HCT116 (cell line): ENCODE results near the gene FOXK2. TPM values are rescaled to one million over a fixed set of nuclear protein-coding genes. Genes with fewer than 3 reads are reported as not detected.

ENCODE experiments used
- ATAC-seq: fragments of 200-7000 bp; cut with Tn5 transposase; 2 replicates; pipeline ENCODE4 v1.9.1; 2020; ENCODE audit warnings: mild to moderate bottlenecking, moderate library complexity
- BruUV-seq: library from RNA; stranded (reverse); fragments of 400-500 nt; replicated peaks from 2 replicates; lab custom pipeline; 2021; lab: Mats Ljungman, UMichigan
- CTCF ChIA-PET: fragments of 300-600 bp; sonication (Branson Sonifier 250); formaldehyde crosslinking; loops from one replicate; lab custom pipeline; 2021; ENCODE audit warnings: antibody characterized with exemption; lab: Charles Lee
- POLR2A ChIA-PET: fragments of 300-600, 350-600 bp; sonication (Branson Sonifier 250); formaldehyde crosslinking; loops from one replicate; lab custom pipeline; 2021; ENCODE audit warnings: antibody characterized with exemption; lab: Charles Lee
- RAD21 ChIA-PET, 2 experiments: fragments of 300-600 bp; sonication (Branson Sonifier 250); formaldehyde crosslinking; loops; one replicate each; lab custom pipeline; 2023; ENCODE audit warnings: low total read pairs in 2 of 2; ENCODE audit not compliant: uncharacterized antibody in 2 of 2, unreplicated experiment in 2 of 2, low non-redundant PET in 1 of 2; lab: Charles Lee
- DNase-seq: peaks from one replicate; pipeline ENCODE4 v3.0.0-alpha.2; 2010; ENCODE audit warnings: low read depth, low spot score
- H2AFZ ChIP-seq: fragments of 200-600 bp; shearing (Covaris generic), sonication (generic); 2 replicates; pipeline ENCODE4 v1.6.1; 2017; ENCODE audit warnings: low read depth, mixed run types, mixed read lengths, antibody characterized with exemption, low read length; ENCODE audit not compliant: poor library complexity, severe bottlenecking
- H3K27ac ChIP-seq: 2 replicates; pipeline ENCODE4 v1.5.1; 2012; ENCODE audit warnings: low read depth, low read length
- H3K27me3 ChIP-seq: fragments of 200-600 bp; sonication (generic); 2 replicates; pipeline ENCODE4 v1.6.1; 2016; ENCODE audit warnings: mixed run types, low read length, mixed read lengths; ENCODE audit not compliant: insufficient read depth
- H3K36me3 ChIP-seq, 2 experiments: fragments of 200-500 bp in 1 of 2; fragments of 200-600 bp in 1 of 2; sonication (Bioruptor generic) in 1 of 2; sonication (generic) in 1 of 2; 2 replicates each; pipeline versions ENCODE4 v1.5.1 to v1.6.1; 2014 to 2016; ENCODE audit warnings: low read length in 2 of 2, inconsistent platforms in 1 of 2, mixed read lengths in 1 of 2, mixed run types in 1 of 2; ENCODE audit not compliant: insufficient read depth in 2 of 2, control insufficient read depth in 1 of 2
- H3K4me1 ChIP-seq, 2 experiments: fragments of 200-600 bp in 1 of 2; sonication (generic) in 1 of 2; 2 replicates each; pipeline versions ENCODE4 v1.5.1 to v1.6.1; 2012 to 2017; ENCODE audit warnings: low read length in 2 of 2, inconsistent platforms in 1 of 2, mild to moderate bottlenecking in 1 of 2, mixed read lengths in 1 of 2, mixed run types in 1 of 2, moderate library complexity in 1 of 2; ENCODE audit not compliant: insufficient read depth in 2 of 2, control insufficient read depth in 1 of 2
- H3K4me2 ChIP-seq: fragments of 200-600 bp; sonication (generic); 2 replicates; pipeline ENCODE4 v1.6.1; 2017; ENCODE audit warnings: mixed run types, low read length, mixed read lengths
- H3K4me3 ChIP-seq, 2 experiments: fragments of 200-600 bp in 1 of 2; sonication (generic) in 1 of 2; replicated peaks in 1 of 2; 2 replicates each; pipeline ENCODE4 v1.5.1; 2011 to 2016; ENCODE audit warnings: low read length in 2 of 2, control low read depth in 1 of 2, low read depth in 1 of 2, mild to moderate bottlenecking in 1 of 2, mixed read lengths in 1 of 2, mixed run types in 1 of 2
- H3K79me2 ChIP-seq: fragments of 200-600 bp; sonication (generic); 2 replicates; pipeline ENCODE4 v1.6.1; 2017; ENCODE audit warnings: mild to moderate bottlenecking, mixed run types, low read length, moderate library complexity, mixed read lengths; ENCODE audit not compliant: insufficient read depth
- H3K9ac ChIP-seq: fragments of 200-600 bp; sonication (generic); 2 replicates; pipeline ENCODE4 v1.6.1; 2016; ENCODE audit warnings: low read length, mixed read lengths
- H3K9me2 ChIP-seq: fragments of 200-600 bp; sonication (generic), shearing (Covaris generic); 2 replicates; pipeline ENCODE4 v1.6.1; 2017; ENCODE audit warnings: mixed run types, mild to moderate bottlenecking, moderate library complexity; ENCODE audit not compliant: insufficient read depth
- H3K9me3 ChIP-seq, 2 experiments: fragments of 200-500 bp in 1 of 2; fragments of 200-600 bp in 1 of 2; sonication (Bioruptor generic) in 1 of 2; sonication (generic) in 1 of 2; 2 replicates each; pipeline ENCODE4 v1.6.1; 2014 to 2017; ENCODE audit warnings: low read length in 2 of 2, mixed read lengths in 2 of 2, inconsistent platforms in 1 of 2, low read depth in 1 of 2, mild to moderate bottlenecking in 1 of 2, mixed run types in 1 of 2, moderate library complexity in 1 of 2; ENCODE audit not compliant: control insufficient read depth in 1 of 2, insufficient read depth in 1 of 2
- H4K20me1 ChIP-seq: fragments of 200-600 bp; sonication (generic), shearing (Covaris generic); 2 replicates; pipeline ENCODE4 v1.6.1; 2017; ENCODE audit warnings: mixed run types, mild to moderate bottlenecking, moderate library complexity; ENCODE audit not compliant: insufficient read depth
- CBX3 ChIP-seq: IDR thresholded peaks from 2 replicates; pipeline ENCODE4 v1.6.1; 2012; ENCODE audit warnings: low read depth
- CEBPB ChIP-seq: IDR thresholded peaks from 2 replicates; pipeline ENCODE4 v1.6.1; 2012; ENCODE audit warnings: low read depth
- EZH2 ChIP-seq: fragments of 200-600 bp; sonication (generic); IDR thresholded peaks from 2 replicates; pipeline ENCODE4 v1.6.1; 2017; ENCODE audit warnings: antibody characterized with exemption, mixed run types
- EZH2phosphoT487 ChIP-seq: fragments of 200-600 bp; IDR thresholded peaks from 2 replicates; pipeline ENCODE4 v1.6.1; 2018; ENCODE audit warnings: antibody characterized with exemption, borderline replicate concordance
- JUND ChIP-seq: IDR thresholded peaks from 2 replicates; pipeline ENCODE4 v1.6.1; 2012
- MAX ChIP-seq: IDR thresholded peaks from 2 replicates; pipeline ENCODE4 v1.6.1; 2012
- POLR2AphosphoS5 ChIP-seq: IDR thresholded peaks from 2 replicates; pipeline ENCODE4 v1.6.1; 2011; ENCODE audit warnings: mild to moderate bottlenecking, low read depth, low read length, moderate library complexity
- SIN3A ChIP-seq: IDR thresholded peaks from 2 replicates; pipeline ENCODE4 v1.6.1; 2012; ENCODE audit warnings: low read depth
- SP1 ChIP-seq: IDR thresholded peaks from 2 replicates; pipeline ENCODE4 v1.6.1; 2012; ENCODE audit warnings: low read depth
- TCF7L2 ChIP-seq: IDR thresholded peaks from 2 replicates; pipeline ENCODE4 v1.7.0; 2011; ENCODE audit warnings: borderline replicate concordance, inconsistent platforms; ENCODE audit not compliant: insufficient read depth, insufficient read length; ENCODE audit errors: extremely low read depth
- YY1 ChIP-seq: IDR thresholded peaks from 2 replicates; pipeline ENCODE4 v1.6.1; 2011; ENCODE audit warnings: low read length, low read depth, moderate library complexity, mild to moderate bottlenecking; ENCODE audit not compliant: insufficient replicate concordance; ENCODE audit errors: extremely low read depth
- ZFX ChIP-seq: fragments of 450-650 bp; IDR thresholded peaks from 2 replicates; pipeline ENCODE4 v1.6.1; 2017
- intact Hi-C: fragments of 100-400 bp; cut with micrococcal nuclease; formaldehyde crosslinking; loops from 2 replicates; pipeline ENCODE4 v1.10.0; 2022
- total RNA-seq: library from RNA; stranded (reverse); gene quantifications from one replicate; pipeline ENCODE4 v1.2.1, GENCODE V29; 2021; ENCODE audit not compliant: unreplicated experiment
- TF ChIP-seq, protein P1 (sequence below): IDR thresholded peaks from 2 replicates; pipeline ENCODE4 v1.6.1; 2011; ENCODE audit warnings: mild to moderate bottlenecking, low read length, moderate library complexity; ENCODE audit not compliant: insufficient replicate concordance; ENCODE audit errors: extremely low read depth

The FOXK2 gene
- total RNA-seq, 1 experiment from 2014 or later = 122 TPM

GRCh38 chr17:82475458-82475857 lies 44.1 kb upstream of the FOXK2 start:
- peaks cover 9 to 32% of the 10 kb centered on the region in 2 experiments; a peak in 3 of 4 replicates for H3K36me3 ChIP-seq
- ATAC-seq = no peak
- POLR2A ChIA-PET = no interaction called here

GRCh38 chr17:82477934-82478333 lies 41.6 kb upstream of the FOXK2 start:
- H3K4me3 ChIP-seq = no peak overlapping the region
- ChIA-PET CTCF (interaction anchor here (1.6 kb wide), 1 partner anchor 16 kb away, joined by 3 read pairs; no protein-coding TSS in a partner anchor), RAD21 (no interaction called here), POLR2A (no interaction called here)
- no peaks in the 10 kb centered on the region for H4K20me1 ChIP-seq
- ATAC-seq (no peak), DNase-seq (no peak)
- H3K79me2 ChIP-seq = no peaks in the 10 kb centered on the region
- intact Hi-C loops = no loop called here
- no peaks in the 10 kb centered on the region for H3K27me3 ChIP-seq
- no peaks in the 10 kb centered on the region for H3K4me1 ChIP-seq
- no peak overlapping the region for H3K9ac ChIP-seq
- H3K9me2 ChIP-seq = no peaks in the 10 kb centered on the region
- no peak overlapping the region for H3K27ac ChIP-seq
- H3K4me2 ChIP-seq = no peak overlapping the region
- peaks cover 16 to 45% of the 10 kb centered on the region in 2 experiments; a peak in 3 of 4 replicates for H3K36me3 ChIP-seq
- no peak overlapping the region for H2AFZ ChIP-seq
- TF ChIP-seq SIN3A (no peak), TCF7L2 (no peak), EZH2 (no peak), POLR2AphosphoS5 (no peak), CEBPB (no peak), YY1 (no peak), ZFX (no peak), MAX (no peak)
- TF ChIP-seq, protein P1, sequence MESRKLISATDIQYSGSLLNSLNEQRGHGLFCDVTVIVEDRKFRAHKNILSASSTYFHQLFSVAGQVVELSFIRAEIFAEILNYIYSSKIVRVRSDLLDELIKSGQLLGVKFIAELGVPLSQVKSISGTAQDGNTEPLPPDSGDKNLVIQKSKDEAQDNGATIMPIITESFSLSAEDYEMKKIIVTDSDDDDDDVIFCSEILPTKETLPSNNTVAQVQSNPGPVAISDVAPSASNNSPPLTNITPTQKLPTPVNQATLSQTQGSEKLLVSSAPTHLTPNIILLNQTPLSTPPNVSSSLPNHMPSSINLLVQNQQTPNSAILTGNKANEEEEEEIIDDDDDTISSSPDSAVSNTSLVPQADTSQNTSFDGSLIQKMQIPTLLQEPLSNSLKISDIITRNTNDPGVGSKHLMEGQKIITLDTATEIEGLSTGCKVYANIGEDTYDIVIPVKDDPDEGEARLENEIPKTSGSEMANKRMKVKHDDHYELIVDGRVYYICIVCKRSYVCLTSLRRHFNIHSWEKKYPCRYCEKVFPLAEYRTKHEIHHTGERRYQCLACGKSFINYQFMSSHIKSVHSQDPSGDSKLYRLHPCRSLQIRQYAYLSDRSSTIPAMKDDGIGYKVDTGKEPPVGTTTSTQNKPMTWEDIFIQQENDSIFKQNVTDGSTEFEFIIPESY = no peak
- no TSS peak for BruUV-seq
- no peaks in the 10 kb centered on the region for H3K9me3 ChIP-seq

More at GRCh38 chr17:82475458-82475857, 44.1 kb upstream of the FOXK2 start:
- Histone ChIP-seq H3K27ac (no peak overlapping the region), H3K4me2 (no peak overlapping the region), H3K27me3 (no peaks in the 10 kb centered on the region), H3K4me1 (no peaks in the 10 kb centered on the region), H3K79me2 (no peaks in the 10 kb centered on the region), H4K20me1 (no peaks in the 10 kb centered on the region), H3K9me3 (no peaks in the 10 kb centered on the region), H3K9me2 (no peaks in the 10 kb centered on the region), H2AFZ (no peak overlapping the region), H3K4me3 (no peak overlapping the region), H3K9ac (no peak overlapping the region)
- CTCF ChIA-PET = no interaction called here
- BruUV-seq = no TSS peak
- DNase-seq = no peak
- RAD21 ChIA-PET = no interaction called here
- intact Hi-C loops = no loop called here
- TF ChIP-seq CBX3 (no peak), MAX (no peak), EZH2phosphoT487 (no peak), YY1 (no peak), SP1 (no peak), JUND (no peak), EZH2 (no peak), TCF7L2 (no peak)
